ENCODE data around the gene DARS1.

DARS1 gene

GRCh38 chr2:136014411-136014810 is 29.0 kb upstream of the DARS1 start:
- DNase-seq: no peak

DNA sequence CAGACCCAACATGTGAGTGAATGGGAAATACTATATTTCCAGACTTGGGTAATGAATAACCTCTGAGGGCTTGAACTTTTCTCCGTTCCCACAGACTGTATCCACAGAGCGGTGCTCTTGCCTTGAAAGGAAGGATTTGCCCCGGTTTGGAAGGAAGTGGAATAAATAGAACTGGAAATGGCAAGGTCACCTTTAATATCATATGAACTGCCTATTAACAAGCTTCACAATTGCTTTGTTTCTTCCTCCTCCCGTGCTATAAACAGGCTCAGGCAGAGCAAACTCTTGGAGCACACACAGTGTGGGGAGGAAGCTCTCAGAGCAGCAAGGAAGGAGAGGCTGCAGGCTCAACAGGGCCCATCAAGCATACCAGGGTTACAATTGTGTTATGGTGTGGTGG is 28.5 kb upstream of the DARS1 start:
- DNase-seq: no peak

DNA sequence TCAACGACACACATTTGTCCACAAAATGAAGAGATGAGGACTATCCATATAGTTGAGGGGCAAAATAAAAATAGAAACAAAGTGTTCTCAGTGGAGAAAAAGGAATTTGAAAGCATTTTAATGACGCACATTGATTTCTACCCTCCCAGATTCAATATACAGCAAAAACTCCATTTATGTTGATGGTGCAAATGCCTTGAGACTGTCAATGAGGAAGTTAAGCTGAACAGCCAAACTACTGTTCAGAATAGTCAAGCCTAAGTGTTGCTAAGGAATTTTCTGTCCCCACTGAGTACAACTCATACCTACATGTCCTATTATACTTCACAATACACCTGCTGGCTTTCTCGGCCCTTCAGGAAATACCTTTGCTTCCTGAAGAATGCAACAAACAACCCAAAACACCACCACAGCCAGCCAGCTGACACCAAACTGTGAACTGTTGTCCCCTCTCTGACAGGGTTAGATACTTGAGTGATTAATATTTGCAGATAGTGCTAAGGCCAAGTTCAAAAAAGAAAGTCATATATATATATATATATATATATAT is 27.8 kb upstream of the DARS1 start:
- no peak for DNase-seq

GRCh38 chr2:136012315-136012714 is 26.9 kb upstream of the DARS1 start:
- DNase-seq: no peak

DNA sequence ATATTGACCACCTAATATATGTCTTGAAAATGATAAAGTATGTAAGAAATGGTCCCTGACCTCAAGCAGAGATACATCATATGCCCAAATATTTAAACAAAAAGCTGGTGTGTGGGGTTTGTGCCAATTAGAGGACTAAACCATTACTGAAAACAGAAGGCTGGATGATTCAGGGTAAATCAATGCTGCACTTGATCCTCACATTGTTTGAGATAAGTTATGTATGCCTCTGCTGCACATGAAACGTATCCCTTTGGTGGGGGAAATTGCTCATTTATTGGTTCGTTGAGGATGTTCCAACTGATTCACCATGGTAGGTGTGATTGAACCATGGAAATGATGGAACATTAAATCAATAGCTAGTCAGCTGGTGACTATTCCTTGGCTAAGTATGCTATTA is 24.7 kb upstream of the DARS1 start:
- DNase-seq: no peak

- no peak for DNase-seq
Measured at GRCh38 chr2:136008205-136008865, 22.9 kb upstream of the DARS1 start.

DNA sequence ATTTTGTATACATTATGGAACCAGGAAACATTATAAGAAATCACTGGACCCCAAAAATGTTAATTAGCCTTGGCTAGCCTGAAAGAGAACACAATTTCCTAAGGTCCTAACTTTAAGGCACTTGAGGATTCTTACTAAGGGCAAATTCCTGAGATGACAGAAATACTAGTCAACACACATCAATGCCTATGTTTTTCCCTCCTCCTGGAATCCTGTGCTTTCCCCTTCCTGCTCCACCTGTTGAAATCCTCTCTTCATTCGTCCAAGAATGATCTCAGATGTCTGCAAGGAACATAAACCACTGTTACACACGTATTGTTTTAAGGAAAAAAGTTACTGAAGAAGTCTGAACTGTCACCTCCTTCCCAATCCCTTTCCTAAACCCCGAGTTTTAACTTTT is 21.2 kb upstream of the DARS1 start:
- DNase-seq: no peak

GRCh38 chr2:136005462-136006196 is 20.2 kb upstream of the DARS1 start:
- DNase-seq: no peak

DNA sequence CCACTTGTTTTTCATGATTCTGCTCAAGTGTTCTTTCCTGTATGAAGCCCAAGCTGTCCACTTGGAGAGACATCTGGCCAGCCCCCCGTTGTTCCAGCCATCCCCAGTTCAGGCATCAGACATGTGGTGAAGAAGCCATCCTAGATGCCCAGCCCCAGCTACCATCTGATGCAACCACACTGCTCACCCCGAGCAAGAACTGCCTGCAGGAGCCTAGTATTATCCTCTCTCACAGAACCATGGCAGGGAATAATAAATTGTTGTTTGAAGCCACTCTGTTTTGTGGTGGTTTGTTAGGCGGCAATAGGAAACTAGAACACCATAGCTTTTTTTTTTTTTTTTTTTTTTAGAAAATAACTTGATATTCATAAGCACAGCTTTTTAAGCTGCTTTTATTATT is 19.5 kb upstream of the DARS1 start:
- DNase-seq: no peak

- no peak for DNase-seq
Measured at GRCh38 chr2:136001131-136001530, 15.7 kb upstream of the DARS1 start.

GRCh38 chr2:136000502-136000901 is 15.1 kb upstream of the DARS1 start:
- DNase-seq: no peak

GRCh38 chr2:135999899-136000298 is 14.5 kb upstream of the DARS1 start:
- no peak for DNase-seq

DNA sequence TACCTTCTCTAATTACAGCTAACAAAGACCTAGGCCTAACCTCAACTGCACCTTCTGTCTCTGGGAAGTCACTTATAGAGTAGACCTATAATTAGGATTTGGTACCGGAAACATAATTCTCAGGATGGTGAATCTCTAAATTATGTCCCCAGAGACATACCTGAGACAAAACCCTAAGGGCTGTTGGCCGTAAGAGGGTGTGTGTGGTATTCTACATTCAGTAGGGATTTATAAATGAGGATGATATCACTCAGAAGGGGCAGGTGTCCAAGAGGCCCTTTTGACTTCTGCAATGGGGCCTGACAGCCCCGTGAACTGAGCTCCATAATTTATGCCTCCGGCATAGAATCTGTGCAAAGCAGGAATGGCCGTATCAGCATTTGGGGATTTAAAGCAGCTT is 13.5 kb upstream of the DARS1 start:
- DNase-seq: no peak

- DNase-seq: no peak
Measured at GRCh38 chr2:135997380-135997779, 12.0 kb upstream of the DARS1 start.

DNA sequence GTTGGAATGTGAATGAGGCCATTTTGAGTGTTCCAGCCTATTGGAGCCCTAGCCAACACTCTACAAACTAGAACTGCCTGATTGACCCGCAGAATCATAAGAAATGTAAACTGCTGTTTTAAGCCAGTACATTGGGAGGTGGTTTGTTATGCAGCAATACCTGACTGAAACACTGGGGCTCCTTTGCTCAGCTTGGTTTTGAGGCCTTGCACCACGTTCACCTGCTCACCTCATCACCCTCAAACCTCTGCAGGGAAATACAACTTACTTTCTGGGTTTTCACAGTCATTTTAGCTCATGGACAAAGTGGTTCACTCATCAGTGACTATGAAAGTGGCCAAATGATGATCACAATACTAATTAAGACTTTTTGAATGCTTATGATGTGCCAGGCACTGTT is 10.9 kb upstream of the DARS1 start:
- no peak for DNase-seq

DNA sequence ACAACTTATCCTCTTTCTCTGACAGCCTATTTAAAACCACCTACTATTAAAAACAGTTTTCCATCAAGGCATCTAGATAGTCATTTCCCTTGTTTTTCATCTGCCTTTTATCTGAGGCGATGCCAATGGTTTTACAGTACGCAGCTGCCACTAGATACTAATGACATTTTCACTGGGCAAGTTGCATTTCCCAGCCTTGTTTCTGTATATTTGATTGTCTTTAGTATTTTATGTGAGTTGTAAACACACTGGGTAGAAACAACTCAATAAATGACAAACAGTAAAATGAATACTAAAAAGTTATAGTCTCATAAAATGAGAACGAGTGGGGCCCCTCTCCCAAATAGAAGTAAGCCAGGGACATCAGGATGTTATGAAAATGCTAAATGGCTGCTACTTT is 8.9 kb upstream of the DARS1 start:
- DNase-seq: no peak

- no peak for DNase-seq
Measured at GRCh38 chr2:135993421-135993820, 8.0 kb upstream of the DARS1 start.

GRCh38 chr2:135991861-135992260 is 6.4 kb upstream of the DARS1 start:
- no peak for DNase-seq

DNA sequence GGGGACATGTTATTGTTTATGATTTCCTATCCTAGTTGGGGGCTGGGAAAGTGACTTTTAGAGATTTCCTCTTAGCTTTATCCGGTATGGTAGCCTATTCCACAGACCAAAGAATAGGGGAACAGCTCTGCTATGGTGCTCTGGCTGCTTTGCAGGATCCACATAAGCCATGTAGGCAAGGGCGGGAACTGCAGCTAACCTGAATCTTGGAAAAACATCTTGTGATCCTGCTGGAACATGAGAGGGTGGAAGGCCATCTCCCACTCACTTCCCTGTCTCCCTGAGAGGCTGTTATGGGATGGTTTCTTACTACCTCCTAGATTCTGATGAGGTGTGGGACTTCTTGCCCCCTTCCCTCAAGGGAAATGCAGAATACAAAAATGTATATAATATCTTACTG is 2.0 kb upstream of the DARS1 start:
- DNase-seq: no peak

- no peak for DNase-seq
Measured at GRCh38 chr2:135986507-135986906, 1.1 kb upstream of the DARS1 start.

GRCh38 chr2:135985826-135986393 is 484 bp upstream of the DARS1 start:
- DNase-seq: no peak

GRCh38 chr2:135984199-135985017 is 1.0 kb downstream of the DARS1 start:
- DNase-seq: no peak

DNA sequence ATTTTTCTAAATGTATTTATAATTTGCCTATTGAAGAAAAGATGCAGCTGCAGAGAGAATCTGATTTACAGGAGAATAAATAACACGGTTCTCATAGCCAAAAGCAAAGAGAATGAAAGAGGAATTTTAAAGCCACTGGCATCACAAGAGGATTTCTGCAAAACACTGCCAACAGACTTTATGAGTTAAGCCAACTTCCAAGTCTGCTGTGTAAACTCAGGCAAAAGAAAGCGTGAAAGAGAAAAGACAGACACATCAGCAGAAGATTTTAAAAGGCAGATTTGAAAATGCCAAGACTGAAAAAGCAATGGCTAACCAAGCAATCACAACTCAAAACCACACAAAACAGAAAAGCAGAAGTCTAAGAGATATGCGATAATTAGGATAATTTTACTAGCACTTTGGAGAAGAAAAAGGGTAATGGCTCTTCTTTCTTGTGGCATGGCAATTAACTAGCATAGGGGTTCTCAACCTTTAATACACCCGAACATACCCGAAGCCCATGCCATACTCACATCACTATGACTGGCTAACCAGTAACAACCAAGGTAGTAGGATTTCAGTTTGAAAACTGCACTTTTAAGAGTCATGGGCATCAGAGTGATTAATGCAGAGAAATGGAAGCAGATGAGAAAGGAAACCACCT is 4.9 kb downstream of the DARS1 start:
- no peak for DNase-seq
